NCI-H2029 treated with DMSO at 0.1 percent for 48 hours (cell line): Measurements from ENCODE around the gene KCTD20.

Experiments used
- DNase-seq: peaks from one replicate; lab custom pipeline; 2025; lab: John Stamatoyannopoulos, UW

KCTD20 gene

DNA sequence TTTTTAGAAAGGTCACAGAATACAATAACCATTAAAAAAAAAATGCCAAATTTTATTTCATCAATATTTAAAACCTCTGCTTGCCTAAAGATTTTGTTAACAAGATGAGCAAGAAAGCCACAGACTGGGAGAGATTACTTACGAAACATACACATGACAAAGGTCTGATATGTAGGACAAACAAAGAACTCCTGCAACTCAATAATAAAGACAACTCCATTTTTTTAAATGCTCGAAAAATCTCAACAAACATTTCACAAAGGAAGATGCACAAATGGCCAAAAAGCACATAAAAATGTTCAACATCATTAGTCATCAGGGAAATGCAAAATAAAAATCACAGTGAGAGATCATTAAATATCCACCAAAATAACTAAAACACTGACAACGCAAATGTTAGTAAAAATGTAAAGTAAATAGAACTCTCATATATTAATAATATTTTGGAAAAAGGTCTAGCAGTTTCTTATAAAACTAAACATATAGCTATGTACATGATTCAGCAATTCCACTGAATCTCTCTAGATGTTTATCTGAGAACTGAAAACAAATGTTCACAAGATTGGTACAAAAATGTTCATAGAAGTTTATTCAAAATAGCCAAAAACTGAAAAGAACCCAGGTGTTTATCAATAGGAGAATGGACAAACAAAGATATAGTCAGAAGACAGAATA, 94.2 kb downstream of the KCTD20 start:
- DNase-seq = no peak

DNA sequence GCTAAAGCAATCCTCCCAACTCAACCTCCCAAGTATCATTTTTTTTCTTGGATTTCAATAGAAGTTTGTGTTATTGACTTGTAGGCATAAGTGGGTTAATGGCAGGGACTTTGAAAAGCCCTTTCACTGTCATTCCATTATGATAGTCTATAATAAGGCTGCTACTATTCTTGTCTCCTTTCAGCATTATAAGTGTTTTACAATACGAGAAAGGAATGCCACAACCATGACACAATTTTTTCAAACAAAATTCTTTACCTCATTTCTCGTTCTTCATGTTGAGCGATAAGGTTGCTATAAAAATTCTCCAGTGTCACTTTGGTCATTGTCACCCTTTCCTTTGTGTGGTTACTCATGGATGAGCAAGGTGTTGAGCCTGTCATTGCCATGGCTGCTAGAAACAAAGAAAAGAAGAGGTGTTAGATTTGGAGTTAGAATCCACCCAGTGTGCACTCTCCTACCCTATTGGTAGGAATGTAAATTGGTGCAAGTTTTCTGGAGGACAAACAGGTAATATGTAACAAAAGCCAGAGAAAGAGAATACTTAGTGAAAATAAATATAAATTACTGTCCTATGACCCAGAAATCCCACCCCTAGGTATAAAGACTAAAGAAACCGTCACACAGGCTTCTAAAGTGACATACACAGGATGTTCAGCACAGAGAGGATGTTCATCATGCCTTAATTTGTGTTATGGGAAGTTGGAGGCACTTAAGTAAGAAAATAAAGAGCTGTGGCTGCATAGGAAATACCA, 97.2 kb downstream of the KCTD20 start:
- DNase-seq = no peak
